Measurements from ENCODE around the gene ITPR3.
"Not testable (repeated sequence)": the region's sequence is repeated elsewhere in the genome, so short reads cannot be mapped to it uniquely, and the experiment has no call there.

The ITPR3 gene

GRCh38 chr6:33613795-33614168 is 7.3 kb upstream of the ITPR3 start:
- no peak for DNase-seq (ENCODE audit: low read depth, low spot score)

GRCh38 chr6:33616113-33616512 is 5.0 kb upstream of the ITPR3 start:
- DNase-seq (ENCODE audit: low read depth, low spot score) = no peak

- DNase-seq (ENCODE audit: low read depth, low spot score) = no peak
These were observed 4.2 kb upstream of the ITPR3 start for GRCh38 chr6:33616913-33617312.

GRCh38 chr6:33619166-33619840 is 1.8 kb upstream of the ITPR3 start:
- no peak for DNase-seq (ENCODE audit: low read depth, low spot score)

- no peak for DNase-seq (ENCODE audit: low read depth, low spot score)
These were observed 815 bp upstream of the ITPR3 start for GRCh38 chr6:33620158-33620855.

- no peak for DNase-seq (ENCODE audit: low read depth, low spot score)
These were observed 728 bp downstream of the ITPR3 start for GRCh38 chr6:33621711-33622388.

- no peak for DNase-seq (ENCODE audit: low read depth, low spot score)
These were observed 1.6 kb downstream of the ITPR3 start for GRCh38 chr6:33622456-33623431.

- DNase-seq (ENCODE audit: low read depth, low spot score) = no peak
These were observed 2.8 kb downstream of the ITPR3 start for GRCh38 chr6:33623895-33624381.

GRCh38 chr6:33624856-33625255 is 3.7 kb downstream of the ITPR3 start:
- no peak for DNase-seq (ENCODE audit: low read depth, low spot score)

GRCh38 chr6:33627876-33628275 is 6.8 kb downstream of the ITPR3 start:
- DNase-seq (ENCODE audit: low read depth, low spot score) = no peak

- no peak for DNase-seq (ENCODE audit: low read depth, low spot score)
These were observed 7.4 kb downstream of the ITPR3 start for GRCh38 chr6:33628401-33628964.

GRCh38 chr6:33630014-33630413 is 8.9 kb downstream of the ITPR3 start:
- DNase-seq (ENCODE audit: low read depth, low spot score) = no peak

GRCh38 chr6:33631521-33631920 is 10.4 kb downstream of the ITPR3 start:
- not testable (repeated sequence) for DNase-seq (ENCODE audit: low read depth, low spot score)

- DNase-seq (ENCODE audit: low read depth, low spot score) = no peak
These were observed 10.9 kb downstream of the ITPR3 start for GRCh38 chr6:33631971-33632557.

- no peak for DNase-seq (ENCODE audit: low read depth, low spot score)
These were observed 11.5 kb downstream of the ITPR3 start for GRCh38 chr6:33632558-33633039.

GRCh38 chr6:33633084-33633461 is 12.0 kb downstream of the ITPR3 start:
- no peak for DNase-seq (ENCODE audit: low read depth, low spot score)

- no peak for DNase-seq (ENCODE audit: low read depth, low spot score)
These were observed 12.5 kb downstream of the ITPR3 start for GRCh38 chr6:33633462-33634158.

GRCh38 chr6:33634161-33634727 is 13.1 kb downstream of the ITPR3 start:
- DNase-seq (ENCODE audit: low read depth, low spot score) = no peak

GRCh38 chr6:33634946-33635345 is 13.8 kb downstream of the ITPR3 start:
- no peak for DNase-seq (ENCODE audit: low read depth, low spot score)

- DNase-seq (ENCODE audit: low read depth, low spot score) = no peak
These were observed 15.5 kb downstream of the ITPR3 start for GRCh38 chr6:33636655-33637054.

All from smooth muscle cell of the brain vasculature (primary cell).